ENCODE data around the gene ADAMTS9.
A peak's percentile ranks its signal among the peaks of the same experiment; 100 is the strongest.
"Not testable (repeated sequence)": the region's sequence is repeated elsewhere in the genome, so short reads cannot be mapped to it uniquely, and the experiment has no call there.

Gene ADAMTS9

GRCh38 chr3:64545239-64545638, 142.6 kb downstream of the ADAMTS9 start:
- DNase-seq (ENCODE audit: low read depth in 1 of 2, low spot score in 1 of 2) = not testable (repeated sequence)

DNA sequence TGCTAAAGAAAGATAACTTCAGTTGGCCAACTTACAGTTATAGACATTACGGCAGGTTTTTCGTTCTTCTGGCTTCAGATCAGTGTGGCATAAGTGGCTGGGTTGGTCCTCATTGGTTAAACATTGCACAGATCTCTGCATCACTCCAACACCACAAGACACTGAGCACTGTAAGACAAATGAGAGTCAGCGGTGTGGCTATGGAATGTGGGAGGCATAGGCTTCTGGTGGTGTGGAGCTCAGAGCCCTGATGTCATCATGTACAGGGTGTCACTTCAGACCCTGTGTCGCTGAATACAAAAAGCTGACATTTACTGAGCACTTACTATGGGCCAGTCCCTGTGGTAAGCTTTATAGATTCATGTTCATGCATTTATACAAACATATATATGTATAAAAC, 146.0 kb downstream of the ADAMTS9 start:
- DNase-seq (ENCODE audit: low read depth in 1 of 2, low spot score in 1 of 2) = no peak

- DNase-seq (ENCODE audit: low read depth in 1 of 2, low spot score in 1 of 2) = no peak
Observed at GRCh38 chr3:64539451-64540196, 148.2 kb downstream of the ADAMTS9 start.

GRCh38 chr3:64536166-64536565, 151.6 kb downstream of the ADAMTS9 start:
- DNase-seq (ENCODE audit: low read depth in 1 of 2, low spot score in 1 of 2) = no peak

DNA sequence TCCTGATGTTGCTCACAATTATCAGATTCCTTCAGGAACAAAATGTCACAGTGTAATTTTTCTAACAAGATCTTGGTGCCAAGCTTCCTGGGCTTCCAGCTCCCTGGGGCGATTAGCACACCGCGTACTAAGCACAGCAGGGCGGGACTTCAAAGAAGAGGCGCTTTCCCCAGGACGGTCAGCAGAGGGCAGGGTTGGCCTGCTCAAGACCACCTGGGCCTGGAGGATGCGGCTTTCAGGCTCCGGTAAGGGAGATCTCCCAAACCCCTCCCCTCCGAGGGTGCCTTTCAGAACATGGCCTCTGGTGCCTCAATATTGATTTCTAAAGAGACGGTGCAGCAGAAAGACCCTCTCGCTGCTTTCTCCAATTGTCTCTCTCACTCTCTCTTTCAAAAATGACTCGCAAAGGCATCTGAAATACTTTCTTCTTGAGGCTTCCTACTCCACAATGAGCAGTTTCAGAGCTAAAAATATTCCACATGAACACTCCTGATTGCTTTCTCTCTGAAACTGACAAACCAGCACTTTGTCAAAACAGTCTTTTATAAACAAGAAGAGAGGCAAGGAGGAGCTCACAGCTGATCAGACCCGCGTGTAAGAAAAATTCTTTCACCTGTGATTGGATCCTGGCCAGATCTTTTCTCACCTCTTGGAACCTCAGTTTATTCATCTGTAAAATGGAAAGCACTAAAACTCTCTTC, 154.0 kb downstream of the ADAMTS9 start:
- DNase-seq (ENCODE audit: low read depth in 1 of 2, low spot score in 1 of 2) = peak in 1 of 2 donors; percentile 2

GRCh38 chr3:64530434-64531049, 157.3 kb downstream of the ADAMTS9 start:
- DNase-seq (ENCODE audit: low read depth in 1 of 2, low spot score in 1 of 2) = no peak

GRCh38 chr3:64523324-64523723, 164.5 kb downstream of the ADAMTS9 start:
- DNase-seq (ENCODE audit: low read depth in 1 of 2, low spot score in 1 of 2) = no peak

DNA sequence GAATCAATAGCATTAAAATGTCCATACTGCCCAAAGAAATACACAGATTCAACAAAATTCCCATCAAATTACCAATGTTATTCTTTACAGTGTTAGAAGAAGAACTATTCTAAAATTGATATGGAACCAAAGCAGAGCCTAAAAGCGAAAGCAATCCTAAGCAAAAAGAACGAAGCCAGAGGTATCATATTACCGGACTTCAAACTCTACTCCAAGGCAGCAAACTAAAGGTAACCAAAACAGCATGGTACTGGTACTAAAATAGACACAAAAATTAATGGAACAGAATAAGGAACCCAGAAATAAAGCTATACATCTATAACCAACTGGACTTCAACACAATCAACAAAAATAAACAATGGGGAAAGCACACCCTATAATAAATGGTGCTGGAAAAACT, 167.5 kb downstream of the ADAMTS9 start:
- DNase-seq (ENCODE audit: low read depth in 1 of 2, low spot score in 1 of 2) = no peak

GRCh38 chr3:64518950-64519349, 168.8 kb downstream of the ADAMTS9 start:
- no peak for DNase-seq (ENCODE audit: low read depth in 1 of 2, low spot score in 1 of 2)

GRCh38 chr3:64518496-64518895, 169.3 kb downstream of the ADAMTS9 start:
- DNase-seq (ENCODE audit: low read depth in 1 of 2, low spot score in 1 of 2) = no peak

GRCh38 chr3:64514889-64515288, 172.9 kb downstream of the ADAMTS9 start:
- no peak for DNase-seq (ENCODE audit: low read depth in 1 of 2, low spot score in 1 of 2)

DNA sequence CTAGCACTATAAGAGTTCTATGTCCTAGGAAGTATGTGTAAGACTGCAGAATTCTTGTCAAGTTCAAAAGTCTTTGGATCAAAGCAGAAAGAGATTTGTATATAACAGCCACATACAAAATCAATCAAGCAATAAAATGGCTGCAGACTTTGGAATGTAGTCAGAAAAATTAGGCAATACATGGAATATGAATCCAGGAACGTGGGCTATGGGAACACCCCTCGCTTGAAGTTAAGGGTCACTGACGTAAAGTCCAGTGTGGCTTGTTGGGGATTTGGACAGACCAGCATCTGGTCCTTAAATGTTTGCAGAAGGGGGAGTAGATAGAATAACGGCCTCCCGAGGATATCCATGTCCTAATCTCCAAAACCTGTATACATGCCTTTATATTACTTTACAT, 178.6 kb downstream of the ADAMTS9 start:
- DNase-seq (ENCODE audit: low read depth in 1 of 2, low spot score in 1 of 2) = no peak

DNA sequence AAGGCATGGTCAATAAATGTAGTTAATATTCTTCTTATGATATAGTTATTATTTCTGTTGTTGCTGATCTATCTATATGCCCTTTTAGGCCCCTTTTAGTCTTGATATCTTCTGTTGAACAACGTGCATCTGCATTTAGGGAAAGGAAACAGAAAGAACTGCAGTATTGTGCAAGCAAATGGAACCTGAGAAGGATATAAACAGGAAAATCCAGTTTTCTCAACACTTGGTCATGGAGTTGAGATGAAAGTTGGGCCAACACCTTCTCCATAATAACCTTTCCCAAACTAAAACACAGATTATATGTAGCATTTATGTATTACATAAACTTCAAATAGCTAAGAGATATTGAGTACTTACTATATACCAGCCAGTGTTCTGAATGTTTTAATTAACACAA, 179.7 kb downstream of the ADAMTS9 start:
- DNase-seq (ENCODE audit: low read depth in 1 of 2, low spot score in 1 of 2) = no peak

DNA sequence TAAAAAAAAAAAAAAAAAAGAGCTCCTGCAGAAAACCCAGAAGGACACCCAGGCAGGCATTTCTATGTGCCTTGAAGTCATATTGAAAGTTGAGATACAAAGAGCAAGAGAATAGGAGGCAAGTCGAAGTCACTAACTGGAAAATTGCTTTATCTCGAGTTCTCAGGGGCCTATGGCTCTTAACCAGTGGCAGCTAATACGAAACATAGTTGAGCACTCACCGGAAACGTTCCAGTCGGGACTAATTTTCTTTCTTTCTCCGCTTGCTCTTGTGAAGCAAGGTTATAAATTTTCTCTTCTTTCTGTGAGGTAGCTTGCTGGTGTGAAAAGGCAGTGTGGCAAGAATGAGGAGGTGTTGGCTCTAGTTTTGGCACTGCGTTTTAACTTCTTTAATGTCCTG, 181.5 kb downstream of the ADAMTS9 start:
- DNase-seq (ENCODE audit: low read depth in 1 of 2, low spot score in 1 of 2) = no peak

- no peak for DNase-seq (ENCODE audit: low read depth in 1 of 2, low spot score in 1 of 2)
Observed at GRCh38 chr3:64505419-64505818, 182.4 kb downstream of the ADAMTS9 start.

GRCh38 chr3:64502284-64502683, 185.5 kb downstream of the ADAMTS9 start:
- no peak for DNase-seq (ENCODE audit: low read depth in 1 of 2, low spot score in 1 of 2)

DNA sequence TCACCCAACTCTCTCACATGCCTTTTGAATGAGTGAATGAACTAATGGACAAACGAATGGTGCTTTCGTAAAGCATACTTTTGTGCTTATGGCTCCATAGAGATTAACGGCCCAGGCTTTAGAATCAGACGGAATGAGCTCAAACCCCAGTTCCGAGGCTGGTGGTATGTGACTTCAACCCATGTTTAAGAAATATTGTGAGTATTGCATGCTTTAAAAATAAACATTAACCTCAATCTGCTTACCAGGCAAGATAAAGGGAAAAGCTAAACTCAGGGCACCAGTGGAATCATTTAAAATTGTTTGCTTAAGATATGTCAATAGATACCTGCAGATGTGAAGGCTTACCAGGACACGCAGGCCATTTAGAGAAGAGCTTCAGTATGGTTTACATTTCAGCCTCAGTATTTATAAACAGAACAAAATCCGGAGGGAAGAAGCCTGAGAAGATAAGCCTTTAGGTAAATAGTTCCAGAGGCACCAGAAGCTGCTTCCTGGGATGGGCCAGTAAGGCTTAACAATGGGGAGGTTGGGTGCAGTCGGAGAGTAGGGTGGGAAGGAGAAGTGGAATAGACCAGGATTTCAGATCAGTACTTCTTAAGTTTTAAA, 186.4 kb downstream of the ADAMTS9 start:
- no peak for DNase-seq (ENCODE audit: low read depth in 1 of 2, low spot score in 1 of 2)

- no peak for DNase-seq (ENCODE audit: low read depth in 1 of 2, low spot score in 1 of 2)
Observed at GRCh38 chr3:64496786-64497490, 190.9 kb downstream of the ADAMTS9 start.

DNA sequence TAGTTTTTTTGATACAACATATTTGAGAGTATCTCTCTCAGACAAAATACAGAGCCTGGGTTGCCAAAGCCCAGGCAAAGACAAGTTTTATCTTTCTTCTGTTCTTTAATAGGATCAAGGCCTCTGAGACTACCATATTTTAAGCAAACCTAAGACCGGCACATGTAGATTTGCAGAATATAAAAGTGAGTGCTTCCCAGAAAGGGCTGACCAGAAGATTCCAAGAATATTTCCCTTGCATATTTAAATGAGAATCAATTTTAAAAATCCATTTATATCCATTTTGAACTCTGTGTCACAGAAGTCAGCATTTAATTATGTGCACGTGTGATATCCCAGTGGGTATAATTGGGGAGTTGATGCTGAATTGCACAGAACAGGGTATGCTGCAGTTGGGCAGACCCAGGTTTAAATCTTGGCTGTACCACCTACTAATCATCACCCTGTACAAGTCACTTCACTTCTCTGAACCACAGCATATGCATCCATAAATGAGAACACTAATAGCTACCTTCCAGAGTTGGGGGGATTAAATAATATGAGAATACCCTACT, 191.9 kb downstream of the ADAMTS9 start:
- DNase-seq (ENCODE audit: low read depth in 1 of 2, low spot score in 1 of 2) = no peak

DNA sequence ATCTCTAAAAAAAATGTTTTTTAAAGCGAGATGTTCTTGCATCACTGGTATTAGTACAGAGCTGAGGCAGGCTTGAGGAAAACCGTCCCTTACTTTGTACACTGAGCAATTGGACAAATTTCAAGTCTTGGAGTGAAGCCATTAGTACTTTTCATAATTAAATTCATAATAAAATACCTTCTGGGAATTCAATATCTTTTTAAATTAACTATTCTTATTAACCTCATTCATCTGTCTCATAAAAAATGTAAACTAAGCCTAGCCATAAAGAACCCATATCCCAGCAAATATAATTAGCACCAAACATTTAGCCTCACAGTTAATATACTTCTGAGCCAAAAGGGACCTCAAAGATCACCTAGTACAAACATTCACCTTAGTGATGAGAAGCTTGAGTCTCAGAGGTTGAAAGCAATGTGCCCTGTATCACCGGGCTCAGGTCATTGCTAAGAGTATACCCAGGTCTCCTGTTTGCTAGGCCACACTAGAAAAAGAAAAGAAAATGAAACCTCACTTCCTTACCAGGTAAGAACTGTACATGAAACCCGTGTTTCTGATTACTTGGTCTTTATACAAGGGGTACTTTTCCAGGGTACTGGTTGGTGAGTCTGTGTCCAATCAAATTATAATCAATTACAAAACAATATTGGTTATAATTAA, 192.5 kb downstream of the ADAMTS9 start:
- no peak for DNase-seq (ENCODE audit: low read depth in 1 of 2, low spot score in 1 of 2)
